Mucosa of descending colon (tissue), 3 donors: ENCODE measurements around the gene TAX1BP3. TPM values are rescaled to one million over a fixed set of nuclear protein-coding genes. Genes with fewer than 3 reads are reported as not detected.

ENCODE experiments used
- ATAC-seq: fragments of 200-7000 bp; cut with Tn5 transposase; one replicate; pipeline ENCODE4 v1.9.1; 2020; ENCODE audit warnings: mild to moderate bottlenecking, moderate library complexity
- DNase-seq, 3 donors: peaks; one replicate each; pipeline ENCODE4 v3.0.0-alpha.2; 2020
- H3K36me3 ChIP-seq: fragments of 200-600 bp; one replicate; pipeline ENCODE4 v1.8.0; 2021; ENCODE audit warnings: low read depth, mild to moderate bottlenecking
- H3K4me1 ChIP-seq: fragments of 200-600 bp; one replicate; pipeline ENCODE4 v1.8.0; 2021; ENCODE audit warnings: low read depth, mild to moderate bottlenecking
- H3K4me3 ChIP-seq: fragments of 200-600 bp; one replicate; pipeline ENCODE4 v1.8.0; 2021; ENCODE audit warnings: mild to moderate bottlenecking
- H3K9me3 ChIP-seq: fragments of 200-600 bp; one replicate; pipeline ENCODE4 v1.8.0; 2021; ENCODE audit warnings: mild to moderate bottlenecking
- intact Hi-C, 2 donors: fragments of 100-400 bp; cut with DNase I in 1 of 2; cut with micrococcal nuclease in 1 of 2; formaldehyde crosslinking; loops; one replicate each; pipeline versions ENCODE4 v1.11.0 to v1.11.1; 2022; cut with DNase I, micrococcal nuclease
- total RNA-seq, 3 donors: library from RNA; stranded (reverse); fragmentation: NEBNext Ultra II Directional in 2 of 3; extraction: Animal tissue kit (Norgen Biotek cat#: 25700) in 2 of 3; gene quantifications; one replicate each; pipeline versions ENCODE4 v1.2.1 to v1.2.4, GENCODE V29; 2021 to 2023
- TF ChIP-seq, protein P1 (sequence below): fragments of 200-600 bp; IDR thresholded peaks from one replicate; pipeline ENCODE4 v1.8.0; 2022; ENCODE audit warnings: antibody characterized with exemption, mild to moderate bottlenecking
- donor health status: DM: no; HTN: no; CAD: no; lungs with moderate emphysema.
- donor health status: DM: no; HTN: no; CAD: no.
- donor health status: DM: no; HTN: yes; CAD: no.

TAX1BP3 gene
- total RNA-seq, 3 donors from 2014 or later, result 162 to 297 (median 197) TPM

DNA sequence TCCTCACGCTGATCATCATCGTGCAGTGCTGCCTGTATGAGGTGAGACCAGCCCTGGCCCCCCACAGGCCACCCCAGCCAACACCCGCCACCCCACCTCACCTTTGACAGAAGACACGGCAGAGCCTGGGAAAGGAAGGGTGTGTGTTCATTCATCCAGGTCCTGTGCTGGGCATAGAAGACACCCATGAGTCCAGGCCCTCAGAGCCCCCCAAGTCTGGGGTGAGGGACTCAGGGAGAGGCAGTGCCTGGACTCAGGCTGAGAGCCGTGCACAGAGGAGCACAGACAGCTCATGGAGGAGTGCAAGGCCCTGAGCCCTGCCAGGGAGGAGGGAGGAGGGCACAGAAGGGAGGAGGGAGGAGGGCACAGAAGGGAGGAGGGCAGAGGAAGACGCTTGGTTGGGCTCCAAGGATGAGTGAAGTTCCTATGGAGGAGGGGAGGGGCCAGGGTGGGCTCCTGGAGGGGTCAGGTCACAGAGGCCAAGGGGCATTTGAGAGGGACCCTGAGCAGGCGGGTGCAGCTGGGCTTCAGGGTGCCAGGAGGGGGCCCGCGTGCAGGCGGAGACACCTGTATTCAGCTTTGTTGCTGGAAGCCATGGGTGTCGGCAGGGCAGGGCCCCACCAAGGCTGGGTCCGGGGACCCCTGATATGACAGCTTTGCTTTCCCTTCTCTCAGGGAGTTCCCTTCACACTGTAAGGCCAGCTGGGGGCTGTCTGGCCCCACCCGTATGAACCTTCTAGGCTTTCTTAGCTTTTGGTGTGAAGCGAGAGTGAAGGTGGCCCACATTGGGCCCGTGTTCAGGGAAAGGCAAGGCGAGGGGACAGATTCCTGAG lies 11.4 kb downstream of the TAX1BP3 start:
- intact Hi-C loops, result no loop called here
- no peaks in the 10 kb centered on the region for H3K36me3 ChIP-seq
- no peak for DNase-seq

DNA sequence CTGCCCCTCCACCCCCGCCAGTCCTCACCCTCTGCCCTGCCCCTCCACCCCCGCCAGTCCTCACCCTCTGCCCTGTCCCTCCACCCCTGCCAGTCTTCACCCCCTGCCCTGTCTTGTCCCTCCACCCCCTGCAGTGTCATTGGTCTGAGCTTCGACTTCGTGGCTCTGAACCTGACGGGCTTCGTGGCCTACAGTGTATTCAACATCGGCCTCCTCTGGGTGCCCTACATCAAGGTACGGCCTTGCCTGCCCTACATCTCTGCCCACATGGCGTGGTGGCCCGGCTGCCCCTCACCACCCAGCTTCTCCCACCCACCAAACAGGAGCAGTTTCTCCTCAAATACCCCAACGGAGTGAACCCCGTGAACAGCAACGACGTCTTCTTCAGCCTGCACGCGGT lies 12.0 kb downstream of the TAX1BP3 start:
- TF ChIP-seq, protein P1, sequence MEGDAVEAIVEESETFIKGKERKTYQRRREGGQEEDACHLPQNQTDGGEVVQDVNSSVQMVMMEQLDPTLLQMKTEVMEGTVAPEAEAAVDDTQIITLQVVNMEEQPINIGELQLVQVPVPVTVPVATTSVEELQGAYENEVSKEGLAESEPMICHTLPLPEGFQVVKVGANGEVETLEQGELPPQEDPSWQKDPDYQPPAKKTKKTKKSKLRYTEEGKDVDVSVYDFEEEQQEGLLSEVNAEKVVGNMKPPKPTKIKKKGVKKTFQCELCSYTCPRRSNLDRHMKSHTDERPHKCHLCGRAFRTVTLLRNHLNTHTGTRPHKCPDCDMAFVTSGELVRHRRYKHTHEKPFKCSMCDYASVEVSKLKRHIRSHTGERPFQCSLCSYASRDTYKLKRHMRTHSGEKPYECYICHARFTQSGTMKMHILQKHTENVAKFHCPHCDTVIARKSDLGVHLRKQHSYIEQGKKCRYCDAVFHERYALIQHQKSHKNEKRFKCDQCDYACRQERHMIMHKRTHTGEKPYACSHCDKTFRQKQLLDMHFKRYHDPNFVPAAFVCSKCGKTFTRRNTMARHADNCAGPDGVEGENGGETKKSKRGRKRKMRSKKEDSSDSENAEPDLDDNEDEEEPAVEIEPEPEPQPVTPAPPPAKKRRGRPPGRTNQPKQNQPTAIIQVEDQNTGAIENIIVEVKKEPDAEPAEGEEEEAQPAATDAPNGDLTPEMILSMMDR, result no peak
- ATAC-seq, result no peak
- Histone ChIP-seq H3K4me1 (peaks cover 9% of the 10 kb centered on the region), H3K4me3 (no peak overlapping the region), H3K36me3 (no peaks in the 10 kb centered on the region), H3K9me3 (no peaks in the 10 kb centered on the region)
- intact Hi-C loops, result no loop called here
- DNase-seq, result no peak

More for the DNA sequence above, 11.4 kb downstream of the TAX1BP3 start:
- Histone ChIP-seq H3K9me3 (no peaks in the 10 kb centered on the region), H3K4me3 (no peak overlapping the region), H3K4me1 (peaks cover 9% of the 10 kb centered on the region)
- ATAC-seq, result no peak
- TF ChIP-seq, protein P1, result no peak

DNA sequence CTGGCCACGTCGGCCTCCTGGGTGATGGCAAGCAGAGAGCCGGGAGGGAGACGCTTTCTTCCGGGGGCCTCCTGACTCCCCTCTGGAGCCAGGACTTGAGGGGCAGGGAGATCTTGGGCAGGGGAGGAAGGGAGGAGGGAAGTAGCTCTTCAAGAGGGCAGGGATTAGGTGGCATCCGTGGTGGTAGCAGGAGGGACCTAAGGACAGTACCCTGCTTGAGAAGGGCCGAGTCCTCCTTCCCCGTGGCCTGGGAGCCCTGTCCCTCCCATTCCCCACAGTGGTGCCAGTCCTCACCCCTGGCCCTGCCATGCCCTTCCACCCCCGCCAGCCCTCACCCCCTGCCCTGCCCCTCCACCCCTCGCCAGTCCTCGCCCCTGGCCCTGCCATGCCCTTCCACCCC lies 12.6 kb downstream of the TAX1BP3 start:
- no peak for ATAC-seq
- H3K36me3 ChIP-seq, result no peaks in the 10 kb centered on the region
- TF ChIP-seq, protein P1, result no peak

DNA sequence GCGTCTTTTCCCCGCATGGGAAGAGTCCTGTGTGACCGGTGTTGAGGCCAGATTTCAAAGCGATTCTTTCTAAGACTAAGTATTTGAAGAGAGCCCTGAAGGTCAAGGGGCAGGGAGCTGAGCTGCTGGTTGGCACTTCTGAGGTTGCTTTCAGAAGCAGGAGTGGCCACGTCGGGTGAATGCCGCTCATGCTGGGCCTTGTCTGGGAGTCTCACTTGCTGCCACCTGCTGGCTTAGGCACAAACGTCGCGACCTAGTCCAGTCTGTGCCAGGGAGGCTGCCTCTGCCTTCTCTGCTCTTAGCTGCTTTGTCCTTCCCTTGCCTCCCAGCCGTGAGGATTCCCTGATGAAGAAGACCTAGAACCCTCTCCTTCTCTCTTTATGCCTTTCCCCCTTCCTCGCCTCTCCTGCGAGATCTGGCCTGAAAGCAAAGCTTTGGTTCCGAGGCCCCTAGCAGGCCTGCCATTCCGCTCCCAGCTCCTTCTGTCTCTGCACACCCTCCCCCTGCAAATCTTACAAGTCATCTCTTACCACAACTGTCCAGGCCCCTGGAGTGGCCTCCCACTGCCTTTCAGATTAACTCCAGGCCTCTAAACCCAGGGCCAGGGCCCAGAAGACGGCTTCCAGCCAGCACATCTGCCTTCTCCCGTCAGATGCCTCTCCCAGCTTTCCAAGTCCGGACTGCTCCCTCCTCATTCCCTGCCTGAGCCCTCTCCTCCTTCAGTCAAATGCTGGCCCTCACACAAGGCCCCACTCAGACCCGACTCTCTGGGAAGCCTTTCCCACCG lies 20.4 kb downstream of the TAX1BP3 start:
- TF ChIP-seq, protein P1, result peak; percentile 14
- DNase-seq (peak in 2 of 3 donors; percentile 77 to 78), ATAC-seq (peak; percentile 93)
- intact Hi-C loops, result no loop called here
- Histone ChIP-seq H3K9me3 (no peaks in the 10 kb centered on the region), H3K36me3 (no peaks in the 10 kb centered on the region), H3K4me1 (no peaks in the 10 kb centered on the region), H3K4me3 (no peak overlapping the region)

More for the DNA sequence above, 12.6 kb downstream of the TAX1BP3 start:
- intact Hi-C loops, result no loop called here
- Histone ChIP-seq H3K9me3 (no peaks in the 10 kb centered on the region), H3K4me3 (no peak overlapping the region), H3K4me1 (peaks cover 9% of the 10 kb centered on the region)
- no peak for DNase-seq

DNA sequence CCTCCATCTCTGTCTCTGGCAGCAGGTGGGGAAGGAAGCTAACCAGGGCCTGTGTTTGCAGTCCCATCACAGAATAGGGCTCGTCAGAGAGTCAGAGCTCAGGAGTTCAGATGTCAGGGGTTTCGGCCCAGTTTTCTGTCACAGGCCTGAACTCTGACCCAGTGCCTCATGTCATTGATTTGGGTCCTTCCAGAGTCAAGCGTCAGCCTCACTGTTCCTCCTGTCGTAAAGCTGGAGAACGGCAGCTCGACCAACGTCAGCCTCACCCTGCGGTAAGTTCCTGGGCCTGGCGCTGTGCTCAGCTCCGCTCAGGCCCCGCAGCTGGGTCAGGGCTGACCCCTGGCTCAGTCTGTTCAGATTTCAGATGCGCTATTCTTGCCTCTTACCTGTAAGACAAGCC lies 21.1 kb downstream of the TAX1BP3 start:
- Histone ChIP-seq H3K9me3 (no peaks in the 10 kb centered on the region), H3K4me3 (no peak overlapping the region), H3K36me3 (no peaks in the 10 kb centered on the region), H3K4me1 (no peaks in the 10 kb centered on the region)
- DNase-seq (no peak), ATAC-seq (no peak)
- intact Hi-C loops, result no loop called here
- TF ChIP-seq, protein P1, result no peak
